Breast epithelium (tissue), 3 donors: Measurements from ENCODE around the gene IFT80.
"Not testable (repeated sequence)": the region's sequence is repeated elsewhere in the genome, so short reads cannot be mapped to it uniquely, and the experiment has no call there.

ENCODE experiments used
- CTCF ChIP-seq, 3 donors: fragments of 450-650 bp; IDR thresholded peaks; one replicate each; pipeline ENCODE4 v1.5.1; 2016 to 2017; ENCODE audit warnings: antibody characterized with exemption in 3 of 3, mild to moderate bottlenecking in 3 of 3, moderate library complexity in 3 of 3
- POLR2A ChIP-seq: fragments of 450-650 bp; IDR thresholded peaks from one replicate; pipeline ENCODE4 v1.6.1; 2016; ENCODE audit warnings: antibody characterized with exemption, mild to moderate bottlenecking, moderate library complexity
- POLR2AphosphoS5 ChIP-seq, 3 donors: sonication (generic); formaldehyde crosslinking; IDR thresholded peaks; one replicate each; pipeline ENCODE4 v1.6.1; 2017; ENCODE audit warnings: antibody characterized with exemption in 3 of 3

- not testable (repeated sequence) for TF ChIP-seq CTCF (IDR thresholded peaks at IDR 0.05); POLR2A; POLR2AphosphoS5 (IDR thresholded peaks at IDR 0.05)
These were observed 77.2 kb downstream of the IFT80 start for GRCh38 chr3:160321821-160322220.
